NCI-H128 (cell line): Measurements from ENCODE around the gene INSR.
"Not testable (repeated sequence)": the region's sequence is repeated elsewhere in the genome, so short reads cannot be mapped to it uniquely, and the experiment has no call there.

ENCODE experiments used
- DNase-seq: peaks from one replicate; lab custom pipeline; 2025; ENCODE audit not compliant: unreplicated experiment; lab: John Stamatoyannopoulos, UW

Gene INSR

DNA sequence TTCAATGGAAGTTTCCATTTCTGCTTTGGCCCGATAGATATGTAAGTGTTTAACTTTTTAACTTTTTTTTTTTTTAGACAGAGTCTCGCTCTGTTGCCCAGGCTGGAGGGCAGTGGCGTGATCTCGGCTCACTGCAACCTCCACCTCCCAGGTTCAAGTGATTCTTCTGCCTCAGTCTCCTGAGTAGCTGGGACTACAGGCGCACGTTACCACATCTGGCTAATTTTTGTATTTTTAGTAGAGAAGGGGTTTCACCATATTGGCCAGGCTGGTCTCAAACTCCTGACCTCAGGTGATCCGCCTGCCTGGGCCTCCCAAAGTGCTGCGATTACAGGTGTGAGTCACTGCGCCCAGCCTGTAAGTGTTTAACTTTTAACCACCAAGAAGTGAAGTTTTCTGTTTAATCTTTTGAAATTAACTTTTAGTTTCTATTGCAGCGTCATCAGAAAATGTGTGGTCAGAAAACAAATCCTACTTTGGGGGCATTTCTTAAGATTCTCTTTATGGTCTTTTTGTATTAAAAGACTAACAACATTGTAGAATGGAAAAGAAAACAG is 147.0 kb downstream of the INSR start:
- DNase-seq, result not testable (repeated sequence)

DNA sequence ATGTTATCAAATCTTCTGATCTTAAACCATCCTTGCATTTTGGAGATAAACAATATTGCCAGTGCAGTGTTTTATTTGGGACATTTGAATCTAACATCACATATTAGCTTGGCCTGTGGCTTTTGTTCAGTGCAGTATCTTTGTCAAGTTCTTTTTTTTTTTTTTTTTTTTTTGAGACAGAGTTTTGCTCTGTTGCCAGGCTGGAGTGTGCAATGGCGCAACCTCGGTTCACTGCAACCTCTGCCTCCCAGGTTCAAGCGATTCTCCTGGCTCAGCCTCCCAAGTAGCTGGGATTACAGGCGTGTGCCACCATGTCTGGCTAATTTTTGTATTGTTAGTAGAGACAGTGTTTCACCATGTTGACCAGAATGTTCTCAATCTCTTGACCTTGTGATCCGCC is 148.1 kb downstream of the INSR start:
- DNase-seq, result not testable (repeated sequence)

DNA sequence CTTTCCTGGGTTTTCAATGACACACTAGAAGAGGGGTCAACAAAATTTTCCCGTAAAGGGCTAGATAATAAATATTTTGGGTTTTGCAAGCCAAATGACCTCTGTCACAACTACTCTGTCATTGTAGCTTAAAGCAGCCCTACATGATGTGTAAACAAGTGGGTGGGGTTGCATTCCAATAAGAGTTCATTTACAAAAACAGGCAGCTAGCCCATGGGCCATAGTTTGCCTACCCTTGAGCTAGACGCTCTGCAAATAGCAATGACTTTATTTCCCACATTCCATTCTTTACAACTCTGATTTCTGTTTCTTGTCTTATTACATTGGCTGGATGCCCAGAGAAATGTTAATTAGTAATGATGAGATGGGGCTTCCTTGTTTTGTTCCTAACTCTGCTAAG is 148.7 kb downstream of the INSR start:
- no peak for DNase-seq

DNA sequence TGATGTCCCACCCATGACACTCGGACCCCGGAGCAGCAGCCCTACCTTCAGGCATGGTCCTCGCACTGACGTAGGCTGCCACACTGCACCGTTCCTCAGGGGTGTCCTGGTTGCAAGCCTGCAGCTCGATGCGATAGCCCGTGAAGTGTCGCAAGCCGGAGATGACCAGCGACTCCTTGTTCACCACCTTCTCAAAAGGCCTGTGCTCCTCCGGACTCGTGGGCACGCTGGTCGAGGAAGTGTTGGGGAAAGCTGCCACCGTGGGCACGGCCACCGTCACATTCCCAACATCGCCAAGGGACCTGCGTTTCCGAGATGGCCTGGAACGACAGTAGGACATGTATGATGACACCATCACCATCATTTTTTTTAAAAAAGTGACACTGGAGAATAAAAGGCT is 151.4 kb downstream of the INSR start:
- no peak for DNase-seq

DNA sequence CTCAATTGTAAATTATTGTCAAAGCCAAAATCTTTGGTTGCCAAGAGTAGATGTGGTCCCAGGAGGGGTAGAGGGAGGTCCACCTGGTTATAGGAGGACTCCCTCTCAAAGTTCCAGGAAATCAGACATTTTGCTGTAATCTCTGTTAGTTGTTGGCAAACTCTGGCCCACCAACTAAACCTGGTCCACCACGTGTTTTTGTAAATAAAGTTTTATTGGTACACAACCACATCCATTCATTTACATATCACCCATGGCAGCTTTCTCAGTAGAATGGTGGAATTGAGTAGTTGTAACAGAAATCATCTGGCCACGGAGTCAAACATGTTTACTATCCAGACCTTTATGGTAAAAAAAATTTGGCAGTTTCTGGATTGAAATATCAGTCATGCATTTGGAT is 154.1 kb downstream of the INSR start:
- DNase-seq, result no peak

DNA sequence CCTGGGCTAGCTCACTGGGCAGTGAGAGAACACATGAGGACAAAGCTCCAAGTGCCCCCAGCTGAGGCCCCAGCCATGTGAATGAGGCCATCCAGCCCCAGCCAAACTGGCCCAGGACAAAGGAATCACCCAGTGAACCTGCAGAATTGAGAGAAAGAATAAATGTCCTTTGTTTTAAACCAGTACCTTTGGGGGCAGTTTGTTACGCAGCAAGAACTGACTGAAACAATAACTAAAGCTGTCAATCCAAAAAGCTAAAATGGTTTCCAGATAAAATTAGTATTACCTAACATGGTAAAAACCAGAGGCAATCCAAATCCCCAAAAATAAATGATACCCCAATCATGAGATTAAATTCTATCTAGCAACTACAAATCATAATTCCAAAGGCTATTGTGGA is 155.1 kb downstream of the INSR start:
- no peak for DNase-seq

DNA sequence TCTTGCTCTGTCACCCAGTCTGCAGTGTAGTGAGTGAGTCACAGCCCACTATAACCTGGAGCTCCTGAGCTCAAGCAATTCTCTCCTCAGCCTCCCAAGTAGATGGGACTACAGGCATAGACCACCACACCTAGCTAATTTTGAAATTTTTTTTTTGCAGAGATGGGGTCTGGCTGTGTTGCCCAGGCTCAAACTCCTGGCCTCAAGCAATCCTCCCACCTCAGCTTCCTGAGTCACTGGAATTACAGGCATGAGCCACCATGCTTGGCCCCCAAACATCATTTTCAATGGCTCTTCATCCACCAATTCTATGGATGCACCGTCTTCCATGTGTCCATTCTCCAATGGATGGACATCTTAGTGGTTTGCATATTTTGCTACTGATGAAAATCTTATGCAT is 155.8 kb downstream of the INSR start:
- DNase-seq, result no peak

DNA sequence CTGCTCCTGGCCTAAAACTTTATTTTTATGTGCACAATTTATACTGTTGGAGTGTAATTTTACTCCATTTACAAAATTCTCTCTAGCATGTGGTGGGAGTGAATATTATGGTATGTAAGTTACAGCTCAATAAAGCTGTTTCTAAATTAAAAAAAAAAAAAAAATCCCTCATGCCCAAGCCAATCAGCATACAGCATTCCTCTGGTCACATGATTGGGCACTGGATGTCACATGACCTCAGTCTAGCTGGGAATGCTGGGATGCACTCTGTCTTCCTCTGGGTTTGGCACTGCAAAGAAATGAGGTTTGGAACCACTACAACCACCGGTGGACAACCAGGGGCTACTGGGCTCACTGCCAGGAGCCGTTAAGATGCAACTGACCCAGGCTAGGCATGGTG is 157.1 kb downstream of the INSR start:
- DNase-seq, result no peak

DNA sequence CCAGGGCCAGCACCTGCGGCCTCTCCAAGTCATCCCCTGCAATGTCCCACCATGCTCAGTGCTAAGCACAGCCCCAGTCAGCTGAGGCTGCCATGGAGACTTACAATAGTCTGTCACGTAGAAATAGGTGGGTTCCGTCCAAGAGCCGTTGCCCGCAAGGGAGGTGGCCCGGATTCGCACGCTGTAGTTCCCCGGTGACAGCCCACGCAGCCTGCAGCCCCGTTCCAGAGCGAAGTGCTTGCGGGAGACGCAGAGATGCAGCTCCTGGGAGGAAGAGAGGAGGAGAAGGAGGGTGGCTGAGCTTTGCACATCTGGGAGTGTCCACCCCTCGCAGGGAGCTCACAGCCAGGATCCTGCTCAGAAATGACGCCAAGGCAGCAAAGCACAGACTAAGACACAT is 162.2 kb downstream of the INSR start:
- DNase-seq, result no peak

DNA sequence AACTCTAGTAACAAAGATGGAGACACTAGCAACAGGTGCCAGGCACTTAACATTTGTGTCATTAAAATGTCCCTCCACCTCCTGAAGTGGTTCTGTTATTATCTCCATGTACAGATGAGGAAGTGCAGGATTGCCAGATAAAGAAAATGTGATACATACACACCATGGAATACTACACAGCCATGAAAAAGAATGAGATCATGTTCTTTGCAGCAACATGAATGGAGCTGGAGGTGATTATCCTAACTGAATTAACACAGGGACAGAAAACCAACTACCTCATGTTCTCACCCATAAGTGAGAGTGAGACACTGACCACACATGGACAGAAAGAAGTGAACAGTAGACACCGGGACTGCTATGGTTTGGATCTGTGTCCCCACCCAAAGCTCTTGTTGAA is 164.2 kb downstream of the INSR start:
- no peak for DNase-seq

DNA sequence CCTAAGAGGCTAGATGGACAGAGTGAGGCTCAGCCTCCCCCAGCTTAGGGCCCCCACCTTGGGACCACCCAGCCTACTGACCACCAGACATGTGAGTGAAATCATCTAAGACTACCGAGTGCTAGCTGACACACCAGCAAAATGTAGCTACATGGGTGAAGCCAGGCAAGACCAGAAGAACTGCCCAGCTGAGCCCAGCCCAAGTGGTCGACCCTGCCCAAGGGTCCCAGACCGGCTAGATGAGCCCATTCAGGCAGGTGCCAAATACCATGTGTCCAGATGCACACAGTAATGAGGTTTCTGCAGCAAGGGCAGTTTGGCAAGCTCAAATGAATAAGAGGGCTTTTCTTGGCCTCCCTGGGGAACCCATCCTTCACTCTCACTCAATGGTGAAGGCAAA is 168.1 kb downstream of the INSR start:
- DNase-seq, result no peak

DNA sequence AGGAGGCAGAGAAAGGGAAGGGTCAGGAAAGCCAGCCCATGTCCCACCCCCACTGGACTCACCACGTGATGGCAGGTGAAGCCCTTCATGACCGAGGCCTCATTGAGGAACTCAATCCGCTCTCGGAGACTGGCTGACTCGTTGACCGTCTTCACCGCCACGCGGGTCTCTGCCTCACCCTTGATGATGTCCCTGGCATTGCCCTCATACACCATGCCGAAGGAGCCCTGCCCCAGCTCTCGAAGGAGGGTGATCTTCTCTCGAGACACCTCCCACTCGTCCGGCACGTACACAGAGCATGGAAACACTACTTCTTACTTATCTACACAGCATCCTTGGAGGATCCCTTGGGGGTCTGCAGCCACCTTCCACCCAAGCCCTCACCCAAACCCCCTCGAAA is 169.0 kb downstream of the INSR start:
- no peak for DNase-seq

DNA sequence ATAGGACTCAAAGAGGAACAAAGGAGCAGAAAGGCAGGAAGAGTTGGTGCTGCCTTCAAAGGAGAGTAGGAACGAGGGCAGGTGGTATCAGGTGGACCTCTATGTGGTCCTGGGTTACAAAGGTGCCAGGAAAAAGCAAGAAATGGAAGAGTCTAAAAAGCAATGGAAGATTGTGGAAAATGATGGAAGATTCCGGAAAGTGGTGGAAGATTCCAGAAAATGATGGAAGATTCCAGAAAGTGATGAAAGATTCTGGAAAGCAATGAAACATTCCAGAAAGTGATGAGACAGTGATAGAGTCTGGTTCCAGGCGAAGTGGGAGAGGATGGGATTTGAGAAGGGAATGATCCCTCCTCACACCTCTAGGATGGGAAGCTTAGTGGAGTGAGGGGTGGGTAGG is 169.4 kb downstream of the INSR start:
- DNase-seq, result no peak

DNA sequence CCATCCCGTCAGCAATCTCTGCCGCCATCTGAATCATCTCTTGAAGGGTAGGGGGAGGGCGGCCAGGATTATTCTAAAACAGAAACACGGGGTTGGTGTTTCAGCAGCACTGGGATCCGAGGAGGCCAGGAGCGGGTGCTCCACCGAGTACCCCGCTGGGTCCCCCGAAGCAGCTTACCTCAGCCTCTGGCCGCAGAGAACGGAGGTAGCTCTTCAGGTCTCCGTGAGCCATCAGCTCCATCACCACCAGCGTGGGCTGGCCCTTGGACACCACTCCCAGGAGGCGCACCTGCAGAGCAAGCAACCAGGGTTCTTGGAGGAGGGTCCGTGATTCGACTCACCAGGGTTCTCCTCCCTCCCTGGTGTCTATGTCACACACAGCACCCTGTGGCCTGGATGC is 171.5 kb downstream of the INSR start:
- no peak for DNase-seq

DNA sequence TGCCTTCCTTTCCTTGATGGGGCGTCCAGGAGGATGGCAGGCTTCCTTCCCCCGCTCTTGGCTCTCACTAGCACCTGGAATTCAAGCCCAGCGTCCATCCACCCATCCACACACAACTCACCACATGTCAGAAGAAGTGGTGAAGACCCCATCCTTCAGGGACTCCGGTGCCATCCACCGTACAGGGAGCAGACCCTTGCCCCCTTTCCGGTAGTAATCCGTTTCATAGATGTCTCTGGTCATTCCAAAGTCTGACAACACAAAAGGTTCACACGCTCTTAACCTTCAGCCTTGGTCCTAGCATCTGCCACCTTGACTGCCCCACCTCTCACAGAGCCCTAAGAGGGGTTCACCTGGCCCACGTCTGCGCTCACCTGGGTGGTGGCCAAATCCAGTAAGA is 173.7 kb downstream of the INSR start:
- no peak for DNase-seq

DNA sequence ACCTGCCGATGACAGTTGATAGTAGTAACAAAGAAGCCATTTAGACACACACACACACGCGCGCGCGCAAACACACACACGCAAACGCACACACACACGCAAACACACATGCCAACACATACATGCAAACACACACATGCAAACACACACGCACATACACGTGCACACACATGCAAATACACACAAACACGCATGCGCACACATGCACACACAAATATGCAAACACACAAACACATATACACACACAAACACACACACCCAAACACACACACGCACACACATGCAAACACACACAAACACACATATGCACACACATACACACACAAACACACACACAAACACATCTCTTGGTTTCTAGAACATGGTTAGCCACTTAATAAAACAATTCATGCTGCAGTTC is 174.6 kb downstream of the INSR start:
- DNase-seq, result no peak

DNA sequence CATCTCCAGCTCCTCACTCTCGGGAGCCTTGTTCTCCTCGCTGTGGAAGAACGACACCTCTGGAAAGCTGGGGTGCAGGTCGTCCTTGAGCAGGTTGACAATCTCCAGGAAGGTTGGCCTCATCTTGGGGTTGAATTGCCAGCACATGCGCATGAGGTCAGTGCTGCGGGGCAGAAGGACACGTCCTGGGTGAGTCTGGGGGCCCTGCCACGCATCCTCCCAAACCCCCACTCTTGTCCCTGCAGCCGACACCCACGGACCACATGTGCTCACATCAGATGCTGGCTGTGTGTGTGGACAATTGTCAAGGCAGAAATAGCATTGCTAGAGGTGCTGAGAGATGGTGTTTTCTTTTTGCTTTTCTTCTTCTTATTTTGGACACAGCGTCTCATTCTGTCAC is 177.0 kb downstream of the INSR start:
- no peak for DNase-seq

DNA sequence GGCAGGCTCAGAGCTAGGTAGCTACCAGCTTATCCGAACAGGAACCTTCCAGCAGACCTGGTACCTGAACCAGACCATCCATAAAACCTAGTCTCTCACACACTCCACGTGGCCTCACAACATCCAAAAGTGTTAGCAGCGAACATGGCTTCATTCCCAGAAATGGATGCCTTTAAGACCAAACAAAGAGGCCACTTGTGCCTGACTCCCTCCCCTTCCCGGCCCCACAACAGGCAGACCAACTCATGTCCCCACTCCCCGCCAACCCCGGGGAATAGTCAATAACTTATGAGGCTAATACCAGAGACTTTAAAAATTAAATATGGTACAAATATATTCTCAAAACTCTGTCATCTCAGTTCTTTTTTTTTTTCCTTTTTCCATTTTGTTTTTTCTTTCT is 178.5 kb downstream of the INSR start:
- DNase-seq, result no peak

DNA sequence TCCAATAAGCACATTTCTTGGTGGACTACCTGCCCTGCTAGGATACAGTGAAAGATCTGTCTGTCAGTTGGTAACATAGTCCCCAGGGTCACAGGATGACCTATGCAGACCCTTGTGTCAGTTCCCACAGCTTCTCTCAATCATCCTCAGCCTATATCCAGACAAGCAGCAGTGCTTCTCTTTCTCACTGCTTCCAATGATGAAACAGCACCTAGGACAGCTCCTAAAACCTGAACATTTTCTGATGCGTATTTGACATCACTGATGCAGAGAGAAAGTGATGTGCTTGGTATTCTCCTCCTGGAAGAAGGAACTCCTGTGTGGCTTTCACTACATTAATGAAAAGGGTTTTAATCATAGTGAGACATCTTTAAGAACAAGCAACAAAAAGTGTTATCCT is 181.0 kb downstream of the INSR start:
- DNase-seq, result no peak

DNA sequence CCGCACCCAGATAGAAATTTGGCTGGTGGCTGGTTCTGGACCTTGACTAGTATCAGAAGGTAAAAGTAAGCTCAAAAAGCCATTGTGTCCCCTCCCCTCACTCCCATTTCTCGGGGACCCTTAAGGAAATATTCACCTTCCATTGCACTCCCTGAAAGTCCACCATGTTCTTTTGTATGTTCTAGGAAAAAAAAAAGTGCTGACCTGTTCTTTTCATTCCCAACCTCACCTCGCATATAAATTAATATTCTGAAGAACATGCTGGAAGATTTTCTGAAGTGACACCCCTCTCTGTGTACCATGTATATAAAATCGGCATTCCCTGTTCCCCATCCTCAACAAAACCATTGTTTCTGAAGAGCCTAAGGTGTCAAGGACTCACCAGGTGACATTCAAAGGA is 181.5 kb downstream of the INSR start:
- DNase-seq, result no peak

DNA sequence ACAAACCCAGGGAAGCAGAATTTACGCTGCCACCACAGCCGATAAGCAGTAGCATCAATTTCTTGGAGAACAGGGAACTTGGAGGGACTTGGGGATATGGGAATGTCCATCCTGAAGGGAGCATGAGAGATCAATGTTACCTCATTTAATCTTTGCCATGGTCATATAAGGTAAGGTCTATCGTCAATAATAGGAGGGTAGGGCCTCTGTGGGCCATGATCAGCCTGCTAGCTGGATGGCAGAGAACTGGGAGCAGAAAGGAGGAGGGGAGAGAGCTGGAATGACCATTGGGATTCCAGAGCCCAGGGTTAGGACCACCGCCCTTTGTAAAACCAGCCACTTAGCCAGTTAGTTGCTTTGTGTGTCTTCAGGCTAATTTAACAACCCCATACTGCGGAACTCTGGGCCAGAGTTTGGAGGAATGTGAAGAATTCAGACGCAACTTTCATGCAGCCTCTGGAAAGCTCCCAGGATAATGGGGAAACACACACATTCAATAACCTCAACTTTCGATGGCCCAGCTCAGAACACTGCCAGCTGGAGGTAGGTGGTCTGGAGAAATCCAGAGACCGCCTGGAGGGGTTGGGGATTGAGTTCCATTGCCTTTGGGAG is 184.4 kb downstream of the INSR start:
- DNase-seq, result no peak

DNA sequence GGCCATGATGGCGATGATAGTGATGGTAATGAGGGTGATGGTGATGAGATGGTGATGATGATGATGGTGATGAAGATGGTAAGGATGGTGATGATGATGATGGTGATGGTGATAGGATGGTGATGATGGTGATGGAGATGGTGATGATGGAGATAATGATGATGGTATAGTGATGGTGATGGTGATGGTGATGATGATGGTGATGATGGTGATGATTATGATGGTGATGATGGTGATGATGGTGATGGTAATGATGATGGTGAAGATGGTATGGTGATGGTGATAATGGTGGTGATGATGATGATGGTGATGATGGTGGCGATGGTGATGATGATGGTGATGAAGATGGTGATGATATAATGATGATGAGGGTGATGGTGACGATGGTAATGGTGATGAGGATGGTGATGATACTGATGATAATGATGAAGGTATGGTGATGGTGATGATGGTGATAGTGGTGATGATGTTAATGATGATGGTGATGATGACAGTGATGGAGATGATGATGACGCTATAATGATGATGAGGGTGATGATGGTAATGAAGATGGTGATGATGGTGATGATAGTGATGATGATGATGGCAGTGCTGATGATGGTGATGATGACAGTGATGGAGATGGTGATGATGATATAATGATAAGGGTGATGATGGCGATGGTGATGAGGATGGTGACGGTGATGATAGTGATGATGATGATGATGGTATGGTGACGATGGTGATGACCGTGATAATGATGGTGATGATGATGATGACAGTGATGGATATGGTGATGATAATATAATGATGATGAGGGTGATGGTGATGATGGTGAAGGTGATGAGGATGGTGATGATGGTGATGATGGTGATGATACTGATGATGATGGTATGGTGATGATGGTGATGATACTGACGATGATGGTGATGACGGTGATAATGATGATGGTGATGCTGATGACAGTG is 187.2 kb downstream of the INSR start:
- no peak for DNase-seq
